ENCODE results near the gene GGT6. TPM values are rescaled to one million over a fixed set of nuclear protein-coding genes. Genes with fewer than 3 reads are reported as not detected.
"Not testable (repeated sequence)": the region's sequence is repeated elsewhere in the genome, so short reads cannot be mapped to it uniquely, and the experiment has no call there.

Gene GGT6
- 41.6 TPM for total RNA-seq

GRCh38 chr17:4560421-4560820 lies at the start of gene GGT6:
GGT6 (minus strand) TSS chr17:4560577; CDS start chr17:4560521, 56 bp downstream.
- peak; percentile 86 for ATAC-seq

GRCh38 chr17:4610162-4610561 lies 49.8 kb upstream of the GGT6 start:
- no peak for ATAC-seq

GRCh38 chr17:4609761-4610160 lies 49.4 kb upstream of the GGT6 start:
- no peak for ATAC-seq

- no peak for ATAC-seq
Observed at GRCh38 chr17:4607773-4608187, 47.4 kb upstream of the GGT6 start.

GRCh38 chr17:4607261-4607741 lies 46.9 kb upstream of the GGT6 start:
- no peak for ATAC-seq

- no peak for ATAC-seq
Observed at GRCh38 chr17:4605826-4606225, 45.4 kb upstream of the GGT6 start.

- ATAC-seq: not testable (repeated sequence)
Observed at GRCh38 chr17:4604736-4605135, 44.4 kb upstream of the GGT6 start.

- peak; percentile 32 for ATAC-seq
Observed at GRCh38 chr17:4604111-4604644, 43.8 kb upstream of the GGT6 start.

GRCh38 chr17:4602041-4602440 lies 41.7 kb upstream of the GGT6 start:
- no peak for ATAC-seq

- no peak for ATAC-seq
Observed at GRCh38 chr17:4601326-4601725, 40.9 kb upstream of the GGT6 start.

- ATAC-seq: no peak
Observed at GRCh38 chr17:4600563-4600962, 40.2 kb upstream of the GGT6 start.

- ATAC-seq: peak; percentile 29
Observed at GRCh38 chr17:4599505-4600281, 39.3 kb upstream of the GGT6 start.

GRCh38 chr17:4598776-4599504 lies 38.6 kb upstream of the GGT6 start:
- peak; percentile 16 for ATAC-seq

- no peak for ATAC-seq
Observed at GRCh38 chr17:4597975-4598374, 37.6 kb upstream of the GGT6 start.

GRCh38 chr17:4596636-4597380 lies 36.4 kb upstream of the GGT6 start:
- no peak for ATAC-seq

- ATAC-seq: not testable (repeated sequence)
Observed at GRCh38 chr17:4595685-4596342, 35.4 kb upstream of the GGT6 start.

- ATAC-seq: no peak
Observed at GRCh38 chr17:4594931-4595684, 34.7 kb upstream of the GGT6 start.

GRCh38 chr17:4594406-4594805 lies 34.0 kb upstream of the GGT6 start:
- ATAC-seq: no peak

- ATAC-seq: no peak
Observed at GRCh38 chr17:4593021-4593421, 32.6 kb upstream of the GGT6 start.

GRCh38 chr17:4592240-4593005 lies 32.0 kb upstream of the GGT6 start:
- no peak for ATAC-seq

- no peak for ATAC-seq
Observed at GRCh38 chr17:4591529-4591928, 31.2 kb upstream of the GGT6 start.

Data from esophagus mucosa (tissue), 1 donor.